Naive thymus-derived CD8-positive, alpha-beta T cell (primary cell): ENCODE data around the gene SLC6A5. TPM values are rescaled to one million over a fixed set of nuclear protein-coding genes. Genes with fewer than 3 reads are reported as not detected.

ENCODE experiments used
- ATAC-seq, 2 donors: fragments of 150-1000 bp; cut with Tn5 transposase in 1 of 2; sonication (Bioruptor Pico), chemical (Tn5 transposase) in 1 of 2; 1 replicate in 1 of 2; 2 replicates in 1 of 2; pipeline ENCODE4 v1.10.0; 2021; ENCODE audit warnings: mild to moderate bottlenecking in 2 of 2, moderate library complexity in 2 of 2
- POLR2A ChIA-PET: fragments of 350-600 bp; sonication (Branson Sonifier 250); formaldehyde crosslinking; loops from one replicate; lab custom pipeline; 2021; ENCODE audit warnings: antibody characterized with exemption; lab: Charles Lee
- DNase-seq, 10 donors: peaks; one replicate each; pipeline versions ENCODE4 v3.0.0 to v3.0.0-alpha.2; 2020 to 2022
- H3K27ac Mint-ChIP-seq, 10 donors: one replicate each; pipeline ENCODE4 v1.8.0; 2020 to 2022; ENCODE audit warnings: mild to moderate bottlenecking in 10 of 10, mixed read lengths in 10 of 10, moderate library complexity in 4 of 10, inconsistent platforms in 1 of 10
- H3K27me3 Mint-ChIP-seq, 5 donors: one replicate each; pipeline ENCODE4 v1.8.0; 2021 to 2022; ENCODE audit warnings: mixed read lengths in 5 of 5
- H3K36me3 Mint-ChIP-seq, 3 donors: one replicate each; pipeline ENCODE4 v1.8.0; 2020 to 2022; ENCODE audit warnings: mixed read lengths in 3 of 3, mild to moderate bottlenecking in 2 of 3, inconsistent platforms in 1 of 3
- H3K4me1 Mint-ChIP-seq, 4 donors: one replicate each; pipeline ENCODE4 v1.8.0; 2021 to 2022; ENCODE audit warnings: mixed read lengths in 4 of 4
- H3K4me3 Mint-ChIP-seq, 10 donors: one replicate each; pipeline ENCODE4 v1.8.0; 2020 to 2022; ENCODE audit warnings: mild to moderate bottlenecking in 10 of 10, mixed read lengths in 10 of 10, moderate library complexity in 6 of 10, inconsistent platforms in 1 of 10
- H3K9me3 Mint-ChIP-seq, 9 donors: one replicate each; pipeline ENCODE4 v1.8.0; 2020 to 2022; ENCODE audit warnings: mixed read lengths in 9 of 9, mild to moderate bottlenecking in 3 of 9, inconsistent platforms in 1 of 9, moderate library complexity in 1 of 9
- polyA plus RNA-seq, 3 donors: library from polyadenylated mRNA; unstranded; fragments of 300-500 nt; fragmentation: Illumina TruSeq; gene quantifications; one replicate each; pipeline ENCODE4 v1.2.3, GENCODE V29; 2021
- total RNA-seq, 8 experiments: library from RNA in 2 of 8; stranded (reverse) in 2 of 8; gene quantifications; one replicate each; pipeline ENCODE4 v1.2.3 and lab custom pipeline; 2021 to 2026

SLC6A5 gene
- total and polyA plus RNA-seq, 5 experiments from 2014 or later = not detected

- ATAC-seq (no peak), DNase-seq (no peak)
- peaks cover 0 to 4% (median 0%) of the 10 kb centered on the region in 3 donors for H3K36me3 Mint-ChIP-seq
- H3K9me3 Mint-ChIP-seq = peaks cover 0 to under 1% (median 0%) of the 10 kb centered on the region in 9 donors
- peaks cover 6 to 9% (median 6%) of the 10 kb centered on the region in 4 donors for H3K4me1 Mint-ChIP-seq
- no peak overlapping the region for H3K4me3 Mint-ChIP-seq
- POLR2A ChIA-PET = no interaction called here
- no peak overlapping the region for H3K27ac Mint-ChIP-seq
- peaks cover 38 to 98% (median 70%) of the 10 kb centered on the region in 5 donors for H3K27me3 Mint-ChIP-seq
These were observed 12.5 kb downstream of the SLC6A5 start for GRCh38 chr11:20611892-20612291.

- Mint-ChIP-seq H3K4me1 (peaks cover 6 to 9% (median 6%) of the 10 kb centered on the region in 4 donors), H3K36me3 (no peaks in the 10 kb centered on the region), H3K27me3 (peaks cover 33 to 98% (median 65%) of the 10 kb centered on the region in 5 donors)
These were observed 13.0 kb downstream of the SLC6A5 start for GRCh38 chr11:20612416-20612815.

DNA sequence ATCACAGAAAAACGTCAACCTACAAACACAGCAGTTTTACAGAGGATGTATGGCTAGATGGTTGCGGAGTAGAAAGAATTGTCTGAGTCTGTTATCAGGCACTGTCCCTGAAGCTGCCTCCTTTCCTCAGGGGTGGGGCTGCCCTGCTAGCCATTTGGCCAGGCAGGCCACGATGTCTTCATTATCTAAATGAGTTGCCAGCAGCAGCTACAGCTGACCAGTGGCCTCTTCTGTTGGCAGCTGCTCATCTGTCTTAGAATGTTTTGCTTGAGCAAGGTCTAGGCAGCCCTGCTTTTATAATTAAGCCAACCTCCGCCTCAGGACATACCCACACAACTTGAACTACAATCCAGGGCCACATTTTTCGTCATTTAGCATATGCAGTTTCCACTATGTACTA is 17.5 kb downstream of the SLC6A5 start:
- no peaks in the 10 kb centered on the region for H3K4me1 Mint-ChIP-seq
- H3K36me3 Mint-ChIP-seq = no peaks in the 10 kb centered on the region
- POLR2A ChIA-PET = no interaction called here
- ATAC-seq = no peak
- DNase-seq = no peak
- H3K27ac Mint-ChIP-seq = no peak overlapping the region
- peaks cover 20 to 54% (median 32%) of the 10 kb centered on the region in 5 donors for H3K27me3 Mint-ChIP-seq
- peaks cover 0 to 2% (median 0%) of the 10 kb centered on the region in 9 donors for H3K9me3 Mint-ChIP-seq
- H3K4me3 Mint-ChIP-seq = no peak overlapping the region

More at GRCh38 chr11:20612416-20612815, 13.0 kb downstream of the SLC6A5 start:
- no peak overlapping the region for H3K27ac Mint-ChIP-seq
- H3K4me3 Mint-ChIP-seq = no peak overlapping the region
- no peak for ATAC-seq
- no peak for DNase-seq
- POLR2A ChIA-PET = no interaction called here
- H3K9me3 Mint-ChIP-seq = peaks cover 0 to 2% (median 0%) of the 10 kb centered on the region in 9 donors

DNA sequence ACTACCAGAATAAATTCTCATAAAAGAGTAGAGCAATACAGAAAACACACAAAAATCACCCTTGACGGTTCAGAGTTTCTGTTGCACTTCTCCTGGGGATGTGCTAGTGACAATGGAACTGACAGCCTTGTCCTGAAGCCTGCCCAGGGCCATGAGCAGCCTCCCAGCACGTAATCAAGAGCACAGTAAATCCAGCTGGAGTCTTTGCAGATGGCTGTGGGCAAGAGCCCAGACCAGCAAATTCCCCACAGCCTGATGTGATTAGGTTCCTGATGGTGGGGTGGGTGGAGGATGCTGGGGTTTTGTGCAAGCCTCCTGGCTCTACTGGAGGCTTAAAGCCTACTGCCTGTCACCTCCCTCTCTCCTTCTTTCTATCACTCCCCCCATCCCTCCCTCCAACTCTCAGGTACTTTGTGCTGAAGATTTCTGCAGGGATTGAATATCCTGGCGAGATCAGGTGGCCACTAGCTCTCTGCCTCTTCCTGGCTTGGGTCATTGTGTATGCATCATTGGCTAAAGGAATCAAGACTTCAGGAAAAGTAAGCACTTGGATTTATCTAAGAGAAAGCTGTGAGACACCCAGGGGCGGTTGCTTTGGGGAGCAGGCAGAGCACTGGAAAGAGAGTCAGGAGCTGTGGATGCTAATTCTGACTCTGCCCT is 18.1 kb downstream of the SLC6A5 start:
- H3K27ac Mint-ChIP-seq = peak overlapping the region in 1 of 10 donors; percentile 85
- H3K27me3 Mint-ChIP-seq = peaks cover 16 to 48% (median 27%) of the 10 kb centered on the region in 5 donors
- POLR2A ChIA-PET = no interaction called here
- ATAC-seq = no peak
- peaks cover 0 to 2% (median 0%) of the 10 kb centered on the region in 9 donors for H3K9me3 Mint-ChIP-seq
- H3K4me3 Mint-ChIP-seq = no peak overlapping the region
- DNase-seq = no peak
- no peaks in the 10 kb centered on the region for H3K4me1 Mint-ChIP-seq
- H3K36me3 Mint-ChIP-seq = no peaks in the 10 kb centered on the region

GRCh38 chr11:20618083-20618482 is 18.7 kb downstream of the SLC6A5 start:
- H3K36me3 Mint-ChIP-seq = no peaks in the 10 kb centered on the region
- H3K27me3 Mint-ChIP-seq = peaks cover 11 to 42% (median 23%) of the 10 kb centered on the region in 5 donors
- H3K4me1 Mint-ChIP-seq = no peaks in the 10 kb centered on the region
- ATAC-seq (no peak), DNase-seq (no peak)
- POLR2A ChIA-PET = no interaction called here
- no peak overlapping the region for H3K27ac Mint-ChIP-seq
- H3K9me3 Mint-ChIP-seq = peaks cover 0 to 2% (median 0%) of the 10 kb centered on the region in 9 donors
- no peak overlapping the region for H3K4me3 Mint-ChIP-seq

GRCh38 chr11:20620988-20621387 is 21.6 kb downstream of the SLC6A5 start:
- ATAC-seq = no peak
- POLR2A ChIA-PET = no interaction called here
- no peak for DNase-seq
- H3K4me1 Mint-ChIP-seq = no peaks in the 10 kb centered on the region
- H3K9me3 Mint-ChIP-seq = peaks cover 0 to 2% (median 0%) of the 10 kb centered on the region in 9 donors
- peaks cover 11 to 35% (median 23%) of the 10 kb centered on the region in 5 donors for H3K27me3 Mint-ChIP-seq
- H3K4me3 Mint-ChIP-seq = no peak overlapping the region
- H3K36me3 Mint-ChIP-seq = no peaks in the 10 kb centered on the region
- no peak overlapping the region for H3K27ac Mint-ChIP-seq

DNA sequence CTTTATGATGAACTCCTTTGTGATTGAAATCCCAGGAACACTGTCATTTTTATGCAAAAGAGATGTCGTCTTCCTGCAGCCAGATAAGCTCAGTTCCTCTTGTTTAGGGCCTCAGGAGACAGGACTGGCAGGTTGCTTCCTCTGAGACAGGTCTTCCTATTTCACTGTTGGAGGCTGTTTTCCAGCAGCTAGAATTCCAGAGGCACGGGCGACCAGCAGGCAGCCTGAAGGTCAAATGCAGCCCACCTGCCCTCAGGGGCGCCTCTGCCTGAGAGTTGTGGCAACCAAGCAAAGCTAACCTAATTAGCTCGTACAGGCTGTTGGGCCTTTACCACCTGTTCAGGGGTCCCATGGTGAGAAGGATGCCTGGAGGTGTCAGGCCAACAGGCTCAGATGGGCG is 22.3 kb downstream of the SLC6A5 start:
- Mint-ChIP-seq H3K4me3 (no peak overlapping the region), H3K27me3 (peaks cover 8 to 37% (median 18%) of the 10 kb centered on the region in 5 donors), H3K4me1 (no peaks in the 10 kb centered on the region), H3K9me3 (peaks cover 0 to 2% (median 0%) of the 10 kb centered on the region in 9 donors), H3K27ac (no peak overlapping the region), H3K36me3 (no peaks in the 10 kb centered on the region)
- POLR2A ChIA-PET = no interaction called here
- no peak for ATAC-seq
- DNase-seq = no peak

GRCh38 chr11:20623252-20623651 is 23.8 kb downstream of the SLC6A5 start:
- no peak overlapping the region for H3K27ac Mint-ChIP-seq
- ATAC-seq (no peak), DNase-seq (no peak)
- H3K9me3 Mint-ChIP-seq = no peaks in the 10 kb centered on the region
- peaks cover 8 to 43% (median 19%) of the 10 kb centered on the region in 5 donors for H3K27me3 Mint-ChIP-seq
- H3K4me3 Mint-ChIP-seq = no peak overlapping the region
- POLR2A ChIA-PET = no interaction called here
- no peaks in the 10 kb centered on the region for H3K4me1 Mint-ChIP-seq
- H3K36me3 Mint-ChIP-seq = no peaks in the 10 kb centered on the region

GRCh38 chr11:20626279-20626678 is 26.9 kb downstream of the SLC6A5 start:
- POLR2A ChIA-PET = no interaction called here
- Mint-ChIP-seq H3K4me3 (no peak overlapping the region), H3K4me1 (no peaks in the 10 kb centered on the region), H3K27ac (no peak overlapping the region), H3K9me3 (peaks cover 0 to 4% (median 0%) of the 10 kb centered on the region in 9 donors), H3K36me3 (peaks cover 0 to 1% (median 0%) of the 10 kb centered on the region in 3 donors), H3K27me3 (peaks cover 5 to 53% (median 20%) of the 10 kb centered on the region in 5 donors)
- DNase-seq = no peak
- ATAC-seq = no peak

DNA sequence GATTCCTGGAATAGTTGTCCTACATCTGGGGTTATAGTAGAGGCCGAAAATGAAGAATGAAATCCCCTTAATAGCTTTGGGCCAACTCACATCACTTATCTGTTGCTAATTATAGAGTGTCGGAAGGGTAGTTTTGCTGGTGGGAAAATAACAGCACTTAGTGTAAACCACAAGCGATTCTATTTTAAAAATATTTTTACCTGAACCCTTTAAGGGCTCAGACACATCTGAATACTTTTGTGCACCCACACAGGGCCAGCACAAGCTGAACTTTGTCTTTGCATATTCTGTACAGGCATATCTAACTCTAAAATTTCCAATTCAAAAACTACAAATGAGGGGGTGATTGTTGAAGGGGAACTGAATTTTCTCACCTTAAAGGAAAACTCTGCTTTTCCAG is 27.6 kb downstream of the SLC6A5 start:
- Mint-ChIP-seq H3K4me3 (no peak overlapping the region), H3K9me3 (peaks cover 0 to 4% (median 0%) of the 10 kb centered on the region in 9 donors), H3K27me3 (peaks cover 8 to 53% (median 20%) of the 10 kb centered on the region in 5 donors), H3K27ac (no peak overlapping the region), H3K4me1 (no peaks in the 10 kb centered on the region), H3K36me3 (peaks cover 0 to 1% (median 0%) of the 10 kb centered on the region in 3 donors)
- POLR2A ChIA-PET = no interaction called here
- DNase-seq (no peak), ATAC-seq (no peak)

DNA sequence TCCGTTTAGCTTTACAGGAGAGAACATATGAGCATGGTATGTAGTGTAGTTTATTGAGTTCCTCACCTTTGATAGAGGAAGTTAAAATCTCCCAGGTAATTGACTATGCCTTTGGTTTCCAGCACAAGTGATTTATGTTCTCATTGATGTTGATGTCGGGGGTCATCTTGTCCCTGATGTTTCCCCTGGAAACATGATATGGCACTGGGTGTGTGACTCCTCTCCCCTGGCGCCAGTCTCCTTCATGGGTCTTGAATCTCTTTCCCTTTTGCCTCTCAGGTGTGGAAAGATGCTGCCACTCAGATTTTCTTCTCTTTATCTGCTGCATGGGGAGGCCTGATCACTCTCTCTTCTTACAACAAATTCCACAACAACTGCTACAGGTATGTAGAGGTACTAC is 28.3 kb downstream of the SLC6A5 start:
- POLR2A ChIA-PET = no interaction called here
- H3K27me3 Mint-ChIP-seq = peaks cover 8 to 53% (median 20%) of the 10 kb centered on the region in 5 donors
- DNase-seq (no peak), ATAC-seq (no peak)
- H3K4me3 Mint-ChIP-seq = no peak overlapping the region
- no peak overlapping the region for H3K27ac Mint-ChIP-seq
- no peaks in the 10 kb centered on the region for H3K4me1 Mint-ChIP-seq
- peaks cover 0 to 4% (median 0%) of the 10 kb centered on the region in 9 donors for H3K9me3 Mint-ChIP-seq
- peaks cover 0 to 1% (median 0%) of the 10 kb centered on the region in 3 donors for H3K36me3 Mint-ChIP-seq

DNA sequence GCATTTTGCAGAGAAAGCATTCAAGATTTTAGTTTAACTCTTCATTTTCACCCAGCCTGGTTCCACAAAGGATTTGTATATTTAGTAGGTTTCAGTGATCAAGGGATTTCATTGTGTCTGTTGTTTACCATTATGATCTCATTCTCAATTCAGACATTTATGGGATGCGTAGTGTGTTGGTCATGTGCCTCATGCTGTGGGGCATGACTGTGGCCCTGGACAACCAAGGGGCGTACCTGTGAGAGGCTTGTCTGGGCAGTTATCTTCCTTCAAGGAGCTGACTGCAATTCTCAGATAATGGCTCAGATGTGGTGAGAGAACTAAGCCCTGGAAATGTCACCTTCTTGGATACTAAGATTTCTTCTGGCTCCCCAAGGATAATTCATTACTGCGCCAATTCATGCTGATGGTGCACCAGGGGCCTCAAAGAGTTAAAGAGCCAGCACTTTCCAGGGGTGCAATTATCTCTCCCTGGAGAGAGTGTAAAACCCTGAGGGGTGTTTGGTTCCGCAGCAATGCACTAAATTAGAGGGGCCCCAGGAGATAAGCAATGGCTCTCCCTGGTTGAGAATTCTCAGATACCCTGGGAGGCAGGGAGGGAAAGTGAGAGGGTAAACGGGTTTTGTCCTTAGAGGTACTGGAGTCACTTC is 32.2 kb downstream of the SLC6A5 start:
- Mint-ChIP-seq H3K27me3 (peaks cover 2 to 30% (median 9%) of the 10 kb centered on the region in 5 donors), H3K9me3 (peaks cover 0 to 4% (median 0%) of the 10 kb centered on the region in 9 donors), H3K4me3 (no peak overlapping the region), H3K4me1 (no peaks in the 10 kb centered on the region), H3K36me3 (peaks cover 0 to 1% (median 0%) of the 10 kb centered on the region in 3 donors), H3K27ac (no peak overlapping the region)
- POLR2A ChIA-PET = no interaction called here
- DNase-seq = no peak
- ATAC-seq = no peak

DNA sequence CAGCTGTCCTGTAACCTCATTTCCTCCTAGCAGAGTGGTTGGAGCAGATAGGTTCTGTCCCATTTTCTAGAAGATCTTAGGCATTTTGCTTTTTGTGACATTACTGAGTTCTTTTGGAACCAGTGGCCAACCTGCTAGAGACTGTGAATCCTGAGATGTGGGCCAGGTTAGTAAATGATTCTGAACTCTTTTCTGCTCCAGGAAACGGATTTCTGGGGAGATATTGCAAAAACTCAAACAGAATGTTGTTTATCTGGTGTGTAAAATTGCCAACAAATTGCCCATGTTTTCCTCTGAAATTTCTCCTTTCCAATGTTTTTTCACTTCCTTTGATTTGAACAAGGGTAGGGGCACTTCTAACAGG is 32.7 kb downstream of the SLC6A5 start:
- H3K27ac Mint-ChIP-seq = no peak overlapping the region

More for the DNA sequence above, 32.7 kb downstream of the SLC6A5 start:
- POLR2A ChIA-PET = no interaction called here
- DNase-seq (no peak), ATAC-seq (no peak)
- Mint-ChIP-seq H3K9me3 (peaks cover 0 to 4% (median 0%) of the 10 kb centered on the region in 9 donors), H3K4me1 (no peaks in the 10 kb centered on the region), H3K36me3 (peaks cover 0 to 1% (median 0%) of the 10 kb centered on the region in 3 donors), H3K4me3 (no peak overlapping the region), H3K27me3 (peaks cover 2 to 28% (median 11%) of the 10 kb centered on the region in 5 donors)
